ENCODE measurements around the gene TSPAN18. TPM values are rescaled to one million over a fixed set of nuclear protein-coding genes. Genes with fewer than 3 reads are reported as not detected.

TSPAN18 gene
- total RNA-seq, 4 donors from 2014 or later, result 27.7 to 70.1 (median 50.2) TPM

DNA sequence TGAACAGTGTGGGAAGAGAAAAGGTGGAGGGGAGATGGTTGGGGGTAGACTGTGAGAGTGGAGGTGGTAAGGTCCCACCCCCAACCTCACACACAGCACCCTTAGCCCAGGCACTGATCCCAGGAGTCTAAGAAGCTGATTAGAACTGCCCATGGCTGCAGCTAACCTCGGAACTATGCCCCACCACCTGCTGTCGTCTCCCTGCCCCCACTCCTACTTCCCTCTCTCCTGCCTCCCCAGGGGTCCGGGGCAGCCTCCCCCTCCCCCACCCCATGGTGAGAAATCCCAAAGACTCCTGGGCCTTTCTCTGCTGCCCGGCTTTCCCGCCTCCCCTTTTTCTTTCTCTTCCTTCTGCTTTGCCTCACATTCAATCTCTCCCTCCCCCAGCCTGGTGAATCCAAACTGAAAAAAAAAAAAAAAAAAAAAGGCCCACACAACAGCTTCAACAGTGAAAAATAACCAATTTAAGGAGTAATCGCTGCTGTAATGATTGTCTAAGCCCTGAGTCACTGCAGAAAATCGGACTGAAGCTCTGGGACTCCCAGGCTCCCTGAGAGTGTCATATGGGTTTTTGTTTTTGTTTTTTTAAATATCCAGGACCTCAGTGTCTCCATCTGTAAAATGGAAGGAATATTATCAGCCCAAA, 233.6 kb downstream of the TSPAN18 start:
- TF ChIP-seq EP300 (IDR thresholded peaks at IDR 0.05) (no peak), POLR2AphosphoS5 (IDR thresholded peaks at IDR 0.05) (no peak), POLR2A (IDR thresholded peaks at IDR 0.05; ENCODE audit: low read depth) (no peak)
- TF ChIP-seq, protein P1, sequence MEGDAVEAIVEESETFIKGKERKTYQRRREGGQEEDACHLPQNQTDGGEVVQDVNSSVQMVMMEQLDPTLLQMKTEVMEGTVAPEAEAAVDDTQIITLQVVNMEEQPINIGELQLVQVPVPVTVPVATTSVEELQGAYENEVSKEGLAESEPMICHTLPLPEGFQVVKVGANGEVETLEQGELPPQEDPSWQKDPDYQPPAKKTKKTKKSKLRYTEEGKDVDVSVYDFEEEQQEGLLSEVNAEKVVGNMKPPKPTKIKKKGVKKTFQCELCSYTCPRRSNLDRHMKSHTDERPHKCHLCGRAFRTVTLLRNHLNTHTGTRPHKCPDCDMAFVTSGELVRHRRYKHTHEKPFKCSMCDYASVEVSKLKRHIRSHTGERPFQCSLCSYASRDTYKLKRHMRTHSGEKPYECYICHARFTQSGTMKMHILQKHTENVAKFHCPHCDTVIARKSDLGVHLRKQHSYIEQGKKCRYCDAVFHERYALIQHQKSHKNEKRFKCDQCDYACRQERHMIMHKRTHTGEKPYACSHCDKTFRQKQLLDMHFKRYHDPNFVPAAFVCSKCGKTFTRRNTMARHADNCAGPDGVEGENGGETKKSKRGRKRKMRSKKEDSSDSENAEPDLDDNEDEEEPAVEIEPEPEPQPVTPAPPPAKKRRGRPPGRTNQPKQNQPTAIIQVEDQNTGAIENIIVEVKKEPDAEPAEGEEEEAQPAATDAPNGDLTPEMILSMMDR (IDR thresholded peaks at IDR 0.05), result no peak
- no peak for DNase-seq (ENCODE audit: extremely low spot score)
- H3K4me3 ChIP-seq, result no peak overlapping the region
- no peak overlapping the region for H3K27ac ChIP-seq (replicated peaks in 1 of 4)
- H3K4me1 ChIP-seq, result peaks cover 1 to 20% (median 17%) of the 10 kb centered on the region in 4 donors
- no peaks in the 10 kb centered on the region for H3K9me3 ChIP-seq
- H3K36me3 ChIP-seq, result no peaks in the 10 kb centered on the region
- no peaks in the 10 kb centered on the region for H3K27me3 ChIP-seq
- intact Hi-C loops (cut with DNase I), result no loop called here
- 52% methylated on average over 7 of the region's 7 CpGs for WGBS

DNA sequence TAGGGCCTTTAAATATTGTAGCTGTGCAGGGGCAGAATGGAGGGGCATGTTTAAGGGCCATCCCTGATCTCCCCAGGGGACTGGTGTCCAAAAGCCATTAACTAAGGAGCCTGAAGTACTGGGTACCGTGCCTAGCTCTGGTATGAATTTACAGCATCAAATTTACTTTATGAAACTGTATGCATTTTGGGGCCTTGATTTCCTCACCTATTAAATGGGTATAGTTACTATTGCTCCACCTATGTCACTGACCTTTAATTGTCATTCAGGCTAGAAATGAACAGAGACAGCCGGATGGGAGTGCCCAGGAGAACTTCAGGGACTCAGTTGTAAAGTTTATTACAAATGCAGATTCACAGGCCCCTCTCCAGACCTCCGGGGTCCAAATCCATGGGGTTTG, 235.7 kb downstream of the TSPAN18 start:
- no peak for DNase-seq (ENCODE audit: extremely low spot score)
- H3K27me3 ChIP-seq, result no peaks in the 10 kb centered on the region
- intact Hi-C loops (cut with DNase I), result no loop called here
- no peaks in the 10 kb centered on the region for H3K36me3 ChIP-seq
- H3K4me1 ChIP-seq, result peaks cover 0 to 10% (median 7%) of the 10 kb centered on the region in 4 donors
- 70% methylated on average over 3 of the region's 3 CpGs for WGBS
- H3K4me3 ChIP-seq, result no peak overlapping the region
- TF ChIP-seq, protein P1 (IDR thresholded peaks at IDR 0.05), result no peak
- TF ChIP-seq EP300 (IDR thresholded peaks at IDR 0.05) (no peak), POLR2A (IDR thresholded peaks at IDR 0.05; ENCODE audit: low read depth) (no peak), POLR2AphosphoS5 (IDR thresholded peaks at IDR 0.05) (no peak)
- H3K27ac ChIP-seq (replicated peaks in 1 of 4), result no peak overlapping the region
- H3K9me3 ChIP-seq, result no peaks in the 10 kb centered on the region

DNA sequence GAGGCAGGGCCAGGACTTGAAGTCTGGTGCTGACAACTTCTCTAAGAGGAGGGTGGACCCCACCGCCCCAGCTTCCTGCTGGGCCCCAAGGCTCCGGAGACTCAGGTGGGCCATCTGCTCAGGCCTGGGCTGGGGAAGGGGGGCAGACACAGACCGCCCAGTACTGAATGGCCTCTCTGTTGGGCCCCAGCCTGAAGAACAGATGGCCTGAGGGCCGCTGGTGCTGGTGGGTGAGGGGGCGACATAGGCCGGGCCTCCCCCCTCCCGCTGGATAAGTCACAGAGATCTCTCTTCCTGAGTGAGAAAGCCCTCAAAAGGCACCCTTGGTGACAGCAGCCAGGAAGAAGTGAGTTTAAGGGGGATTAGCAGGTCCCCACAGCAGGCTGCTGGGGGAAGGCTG, 236.4 kb downstream of the TSPAN18 start:
- TF ChIP-seq POLR2AphosphoS5 (IDR thresholded peaks at IDR 0.05), result no peak
- no peak for TF ChIP-seq POLR2A (IDR thresholded peaks at IDR 0.05; ENCODE audit: low read depth)
- no peak for TF ChIP-seq EP300 (IDR thresholded peaks at IDR 0.05)
- TF ChIP-seq, protein P1 (IDR thresholded peaks at IDR 0.05), result no peak
- 80% methylated on average over 2 of the region's 7 CpGs for WGBS
- Histone ChIP-seq H3K36me3 (no peaks in the 10 kb centered on the region), H3K9me3 (no peaks in the 10 kb centered on the region), H3K27me3 (no peaks in the 10 kb centered on the region), H3K4me3 (no peak overlapping the region), H3K4me1 (peaks cover 0 to 15% (median 7%) of the 10 kb centered on the region in 4 donors), H3K27ac (replicated peaks in 1 of 4) (no peak overlapping the region)
- no peak for DNase-seq (ENCODE audit: extremely low spot score)
- intact Hi-C loops (cut with DNase I), result no loop called here

DNA sequence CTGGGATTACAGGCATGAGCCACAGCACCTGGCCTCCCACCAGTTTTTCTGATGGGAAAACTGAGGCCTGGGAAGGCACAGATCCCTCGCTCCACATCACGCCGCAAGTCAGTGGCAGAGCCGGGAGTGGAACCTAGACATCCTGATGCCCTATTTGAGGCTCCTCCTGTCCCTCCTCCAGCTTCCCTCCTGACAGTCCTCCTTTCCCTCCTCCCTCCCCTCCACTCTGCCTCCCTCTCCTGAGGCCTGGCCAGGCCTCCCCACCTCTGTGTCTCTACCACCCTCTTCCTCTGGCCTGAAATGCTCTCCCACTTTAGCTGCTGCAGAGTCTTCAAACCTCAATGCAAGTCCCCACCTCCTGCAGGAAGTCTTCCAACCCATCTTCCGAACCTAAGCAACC, 237.2 kb downstream of the TSPAN18 start:
- intact Hi-C loops (cut with DNase I), result no loop called here
- WGBS, result 93% methylated on average over 5 of the region's 5 CpGs
- TF ChIP-seq POLR2A (IDR thresholded peaks at IDR 0.05; ENCODE audit: low read depth) (no peak), EP300 (IDR thresholded peaks at IDR 0.05) (no peak)
- TF ChIP-seq, protein P1 (IDR thresholded peaks at IDR 0.05), result no peak
- no peak for DNase-seq (ENCODE audit: extremely low spot score)
- no peaks in the 10 kb centered on the region for H3K36me3 ChIP-seq
- H3K27ac ChIP-seq (replicated peaks in 1 of 4), result no peak overlapping the region
- H3K4me1 ChIP-seq, result peaks cover 0 to 15% (median 7%) of the 10 kb centered on the region in 4 donors
- no peaks in the 10 kb centered on the region for H3K27me3 ChIP-seq
- H3K4me3 ChIP-seq, result no peak overlapping the region
- no peaks in the 10 kb centered on the region for H3K9me3 ChIP-seq
